ENCODE data around the gene TP73. TPM values are rescaled to one million over a fixed set of nuclear protein-coding genes. Genes with fewer than 3 reads are reported as not detected.

TP73 gene
- total RNA-seq, 1 experiment from 2014 or later = 6.9 TPM

DNA sequence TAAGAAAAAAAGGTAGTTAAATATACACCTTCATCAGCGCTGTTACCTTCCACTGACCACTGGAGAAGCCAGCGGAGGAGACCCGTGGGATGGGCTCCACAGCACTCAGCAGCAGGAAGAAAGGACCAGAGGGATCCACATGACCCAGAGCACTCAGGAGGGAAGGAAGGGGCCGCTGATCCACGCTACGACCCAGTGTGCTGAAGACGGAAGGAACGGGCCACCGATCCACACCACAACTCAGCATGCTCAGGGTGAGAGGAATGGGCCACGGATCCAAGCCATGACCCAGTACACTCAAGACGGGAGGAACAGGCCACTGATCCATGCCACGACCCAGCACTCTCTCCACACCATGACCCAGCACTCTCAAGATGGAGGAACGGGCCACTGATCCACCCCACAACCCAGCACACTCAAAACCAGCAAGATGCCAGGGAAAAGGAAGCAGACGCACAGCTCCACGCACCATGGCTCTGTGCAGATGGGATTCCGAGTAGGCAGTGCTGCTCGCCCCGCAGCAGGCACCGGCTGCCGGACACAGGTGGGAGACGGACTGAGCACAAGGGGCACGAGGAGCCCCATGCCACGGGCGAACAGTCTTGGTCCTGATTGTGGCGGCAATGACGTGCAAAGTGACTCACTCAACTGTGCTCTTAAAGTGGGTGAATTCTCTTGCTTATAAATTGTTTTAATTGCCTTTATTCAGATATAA, 11.1 kb upstream of the TP73 start:
- ChIA-PET CTCF (no interaction called here), POLR2A (ENCODE audit: unreplicated experiment) (no interaction called here)
- BruUV-seq (replicated peaks) = no TSS peak
- Histone ChIP-seq H3K36me3 (ENCODE audit: low read depth) (no peaks in the 10 kb centered on the region), H3K4me1 (replicated peaks; ENCODE audit: insufficient read depth) (no peaks in the 10 kb centered on the region), H4K20me1 (ENCODE audit: insufficient read depth) (no peaks in the 10 kb centered on the region), H3K27ac (no peak overlapping the region), H3K79me2 (ENCODE audit: low read depth) (no peaks in the 10 kb centered on the region), H2AFZ (no peak overlapping the region), H3K9me2 (ENCODE audit: insufficient read depth) (no peaks in the 10 kb centered on the region), H3K9me3 (ENCODE audit: insufficient read depth, low read depth) (no peaks in the 10 kb centered on the region), H3K4me3 (no peak overlapping the region), H3K4me2 (no peak overlapping the region), H3K27me3 (ENCODE audit: insufficient read depth, low read depth) (no peaks in the 10 kb centered on the region), H3F3A (ENCODE audit: insufficient read depth, low read depth) (no peaks in the 10 kb centered on the region)
- intact Hi-C loops (cut with micrococcal nuclease; ENCODE audit: unreplicated experiment) = no loop called here
- TF ChIP-seq, protein P1, sequence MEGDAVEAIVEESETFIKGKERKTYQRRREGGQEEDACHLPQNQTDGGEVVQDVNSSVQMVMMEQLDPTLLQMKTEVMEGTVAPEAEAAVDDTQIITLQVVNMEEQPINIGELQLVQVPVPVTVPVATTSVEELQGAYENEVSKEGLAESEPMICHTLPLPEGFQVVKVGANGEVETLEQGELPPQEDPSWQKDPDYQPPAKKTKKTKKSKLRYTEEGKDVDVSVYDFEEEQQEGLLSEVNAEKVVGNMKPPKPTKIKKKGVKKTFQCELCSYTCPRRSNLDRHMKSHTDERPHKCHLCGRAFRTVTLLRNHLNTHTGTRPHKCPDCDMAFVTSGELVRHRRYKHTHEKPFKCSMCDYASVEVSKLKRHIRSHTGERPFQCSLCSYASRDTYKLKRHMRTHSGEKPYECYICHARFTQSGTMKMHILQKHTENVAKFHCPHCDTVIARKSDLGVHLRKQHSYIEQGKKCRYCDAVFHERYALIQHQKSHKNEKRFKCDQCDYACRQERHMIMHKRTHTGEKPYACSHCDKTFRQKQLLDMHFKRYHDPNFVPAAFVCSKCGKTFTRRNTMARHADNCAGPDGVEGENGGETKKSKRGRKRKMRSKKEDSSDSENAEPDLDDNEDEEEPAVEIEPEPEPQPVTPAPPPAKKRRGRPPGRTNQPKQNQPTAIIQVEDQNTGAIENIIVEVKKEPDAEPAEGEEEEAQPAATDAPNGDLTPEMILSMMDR (conservative IDR thresholded peaks at IDR 0.05) = no peak
- TF ChIP-seq EZH2 (IDR thresholded peaks at IDR 0.05; ENCODE audit: low read depth) = no peak
- DNase-seq = no peak

DNA sequence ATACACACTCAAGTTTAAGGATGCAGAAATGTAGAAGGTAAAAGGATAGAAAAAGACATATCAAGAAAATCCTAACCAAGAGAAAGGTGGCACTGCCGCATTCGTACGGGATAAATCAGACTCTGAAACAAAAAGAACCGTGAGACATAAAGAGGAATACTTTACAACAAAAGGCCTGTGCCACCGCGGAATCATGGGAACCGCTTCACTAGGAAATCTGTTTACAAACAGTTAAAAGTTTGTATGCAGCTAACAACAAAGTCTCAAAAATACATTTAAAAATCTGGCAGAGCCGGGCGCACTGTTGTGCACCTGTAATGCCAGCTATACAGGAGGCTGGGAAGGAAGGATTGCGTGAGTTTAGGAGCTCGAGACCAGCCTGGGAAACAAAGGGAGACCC, 10.5 kb upstream of the TP73 start:
- intact Hi-C loops (cut with micrococcal nuclease; ENCODE audit: unreplicated experiment) = no loop called here
- TF ChIP-seq EZH2 (IDR thresholded peaks at IDR 0.05; ENCODE audit: low read depth) = no peak
- TF ChIP-seq, protein P1 (conservative IDR thresholded peaks at IDR 0.05) = no peak
- Histone ChIP-seq H3K9me3 (ENCODE audit: insufficient read depth, low read depth) (no peaks in the 10 kb centered on the region), H4K20me1 (ENCODE audit: insufficient read depth) (no peaks in the 10 kb centered on the region), H3K27me3 (ENCODE audit: insufficient read depth, low read depth) (no peaks in the 10 kb centered on the region), H3K79me2 (ENCODE audit: low read depth) (no peaks in the 10 kb centered on the region), H3K4me2 (no peak overlapping the region), H3K9me2 (ENCODE audit: insufficient read depth) (no peaks in the 10 kb centered on the region), H3K4me1 (replicated peaks; ENCODE audit: insufficient read depth) (no peaks in the 10 kb centered on the region), H3K27ac (no peak overlapping the region), H3K36me3 (ENCODE audit: low read depth) (no peaks in the 10 kb centered on the region), H2AFZ (no peak overlapping the region), H3F3A (ENCODE audit: insufficient read depth, low read depth) (no peaks in the 10 kb centered on the region), H3K4me3 (no peak overlapping the region)
- CTCF ChIA-PET = no interaction called here
- BruUV-seq (replicated peaks) = no TSS peak
- POLR2A ChIA-PET (ENCODE audit: unreplicated experiment) = interaction anchor here (0.7 kb wide), 1 partner anchor 27 kb away, joined by 5 read pairs; no protein-coding TSS in a partner anchor
- DNase-seq = no peak

DNA sequence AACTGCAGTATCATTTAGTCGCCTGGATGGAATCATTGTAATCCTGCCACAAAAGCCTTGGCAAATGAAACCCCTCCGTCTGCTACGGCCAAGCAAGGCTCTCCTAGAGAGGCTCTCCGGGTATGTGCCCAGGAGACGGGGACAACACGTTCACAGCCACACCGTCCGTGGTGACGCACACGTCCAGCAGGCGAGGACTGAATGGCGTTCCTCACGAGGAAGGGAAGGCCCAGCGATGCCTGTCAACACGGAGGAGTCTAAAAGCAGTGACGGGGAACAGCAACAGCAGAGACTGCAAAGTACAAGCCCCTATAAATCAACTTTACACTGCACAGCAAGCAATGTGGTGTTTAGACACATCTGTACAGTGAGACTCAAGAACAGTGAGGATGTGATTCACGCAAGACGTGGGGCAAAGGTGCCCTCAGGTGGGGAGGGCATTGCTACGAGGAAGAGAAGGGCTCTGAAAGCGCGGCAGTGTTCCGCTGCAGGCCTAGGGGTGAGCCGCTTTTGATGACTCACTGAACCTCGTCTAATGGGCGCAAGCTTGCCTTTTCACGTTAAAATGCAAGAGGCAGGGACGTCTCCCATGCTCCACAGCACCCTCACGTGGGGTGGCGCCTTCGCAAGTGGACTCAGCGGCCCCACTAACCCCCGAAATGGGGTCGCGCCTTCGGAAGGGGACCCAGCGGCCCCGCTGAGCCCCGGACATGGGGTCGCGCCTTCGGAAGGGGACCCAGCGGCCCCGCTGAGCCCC, 9.2 kb upstream of the TP73 start:
- DNase-seq = no peak
- Histone ChIP-seq H3K79me2 (ENCODE audit: low read depth) (no peaks in the 10 kb centered on the region), H3K36me3 (ENCODE audit: low read depth) (no peaks in the 10 kb centered on the region), H3K4me1 (replicated peaks; ENCODE audit: insufficient read depth) (no peaks in the 10 kb centered on the region), H3F3A (ENCODE audit: insufficient read depth, low read depth) (no peaks in the 10 kb centered on the region), H4K20me1 (ENCODE audit: insufficient read depth) (no peaks in the 10 kb centered on the region), H3K9me3 (ENCODE audit: insufficient read depth, low read depth) (no peaks in the 10 kb centered on the region), H2AFZ (no peak overlapping the region), H3K27me3 (ENCODE audit: insufficient read depth, low read depth) (no peaks in the 10 kb centered on the region), H3K9me2 (ENCODE audit: insufficient read depth) (no peaks in the 10 kb centered on the region), H3K27ac (no peak overlapping the region), H3K4me3 (no peak overlapping the region), H3K4me2 (no peak overlapping the region)
- intact Hi-C loops (cut with micrococcal nuclease; ENCODE audit: unreplicated experiment) = no loop called here
- CTCF ChIA-PET = no interaction called here
- POLR2A ChIA-PET (ENCODE audit: unreplicated experiment) = no interaction called here
- no TSS peak for BruUV-seq (replicated peaks)
- TF ChIP-seq, protein P1 (conservative IDR thresholded peaks at IDR 0.05) = no peak
- TF ChIP-seq EZH2 (IDR thresholded peaks at IDR 0.05; ENCODE audit: low read depth) = no peak
